ENCODE measurements around the gene ANKRD11. TPM values are rescaled to one million over a fixed set of nuclear protein-coding genes. Genes with fewer than 3 reads are reported as not detected.

The ANKRD11 gene
- total RNA-seq, 1 donor from 2014 or later: 178 TPM

- no peak for DNase-seq (ENCODE audit: extremely low read depth, low read depth, low spot score)
Observed at GRCh38 chr16:89507214-89507833, 17.0 kb upstream of the ANKRD11 start.

GRCh38 chr16:89506791-89507191 is 16.4 kb upstream of the ANKRD11 start:
- no peak for DNase-seq (ENCODE audit: extremely low read depth, low read depth, low spot score)

GRCh38 chr16:89506113-89506504 is 15.7 kb upstream of the ANKRD11 start:
- no peak for DNase-seq (ENCODE audit: extremely low read depth, low read depth, low spot score)

GRCh38 chr16:89505204-89506112 is 15.1 kb upstream of the ANKRD11 start:
- peak; percentile 84 for DNase-seq (ENCODE audit: extremely low read depth, low read depth, low spot score)

- DNase-seq (ENCODE audit: extremely low read depth, low read depth, low spot score): no peak
Observed at GRCh38 chr16:89504091-89504490, 13.7 kb upstream of the ANKRD11 start.

- DNase-seq (ENCODE audit: extremely low read depth, low read depth, low spot score): no peak
Observed at GRCh38 chr16:89502081-89502843, 11.9 kb upstream of the ANKRD11 start.

- DNase-seq (ENCODE audit: extremely low read depth, low read depth, low spot score): no peak
Observed at GRCh38 chr16:89499767-89500166, 9.4 kb upstream of the ANKRD11 start.

GRCh38 chr16:89498839-89499238 is 8.5 kb upstream of the ANKRD11 start:
- DNase-seq (ENCODE audit: extremely low read depth, low read depth, low spot score): no peak

GRCh38 chr16:89495121-89495520 is 4.8 kb upstream of the ANKRD11 start:
- DNase-seq (ENCODE audit: extremely low read depth, low read depth, low spot score): no peak

GRCh38 chr16:89493776-89494175 is 3.4 kb upstream of the ANKRD11 start:
- DNase-seq (ENCODE audit: extremely low read depth, low read depth, low spot score): no peak

- DNase-seq (ENCODE audit: extremely low read depth, low read depth, low spot score): no peak
Observed at GRCh38 chr16:89491974-89492687, 1.8 kb upstream of the ANKRD11 start.

GRCh38 chr16:89491238-89491869 is 993 bp upstream of the ANKRD11 start:
- no peak for DNase-seq (ENCODE audit: extremely low read depth, low read depth, low spot score)

- DNase-seq (ENCODE audit: extremely low read depth, low read depth, low spot score): no peak
Observed at GRCh38 chr16:89489898-89490438, 393 bp downstream of the ANKRD11 start.

- peak; percentile 71 for DNase-seq (ENCODE audit: extremely low read depth, low read depth, low spot score)
Observed at GRCh38 chr16:89489040-89489897, 1.1 kb downstream of the ANKRD11 start.

- DNase-seq (ENCODE audit: extremely low read depth, low read depth, low spot score): no peak
Observed at GRCh38 chr16:89485701-89486246, 4.6 kb downstream of the ANKRD11 start.

GRCh38 chr16:89484923-89485679 is 5.3 kb downstream of the ANKRD11 start:
- DNase-seq (ENCODE audit: extremely low read depth, low read depth, low spot score): no peak

- DNase-seq (ENCODE audit: extremely low read depth, low read depth, low spot score): no peak
Observed at GRCh38 chr16:89484041-89484501, 6.3 kb downstream of the ANKRD11 start.

GRCh38 chr16:89482817-89483205 is 7.5 kb downstream of the ANKRD11 start:
- no peak for DNase-seq (ENCODE audit: extremely low read depth, low read depth, low spot score)
